Measurements from ENCODE around the gene MRM3.
"Not testable (repeated sequence)": the region's sequence is repeated elsewhere in the genome, so short reads cannot be mapped to it uniquely, and the experiment has no call there.

The MRM3 gene

DNA sequence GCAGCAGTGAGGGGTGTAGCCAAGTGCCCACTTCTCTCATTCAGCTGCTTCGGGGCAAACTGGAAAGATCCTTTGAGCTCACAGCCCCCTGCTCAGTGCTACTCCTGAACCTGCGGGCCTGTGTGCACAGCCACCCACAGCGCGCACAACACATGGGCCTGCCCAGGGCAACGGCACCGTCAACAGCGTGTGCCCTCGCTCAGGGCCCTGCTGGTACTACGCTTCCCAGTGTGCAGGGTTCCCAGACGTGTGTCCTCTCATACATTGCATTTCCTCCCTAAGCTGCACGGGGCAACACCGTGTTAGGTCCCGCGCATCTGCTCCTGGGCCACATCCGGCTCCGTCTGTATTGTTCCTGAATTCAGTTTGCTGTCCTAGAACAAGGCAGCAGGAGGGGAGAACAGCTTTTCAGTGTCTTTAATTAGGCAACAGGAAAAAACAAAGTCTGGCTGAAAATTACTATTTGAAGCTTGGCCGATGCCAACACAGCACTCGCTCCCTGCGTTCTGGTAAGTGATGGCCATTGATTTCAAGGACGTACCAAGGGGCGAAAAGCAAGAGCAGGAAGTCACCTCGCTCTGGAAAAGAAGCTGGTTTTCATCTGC is 15.2 kb downstream of the MRM3 start:
- no peak for DNase-seq

DNA sequence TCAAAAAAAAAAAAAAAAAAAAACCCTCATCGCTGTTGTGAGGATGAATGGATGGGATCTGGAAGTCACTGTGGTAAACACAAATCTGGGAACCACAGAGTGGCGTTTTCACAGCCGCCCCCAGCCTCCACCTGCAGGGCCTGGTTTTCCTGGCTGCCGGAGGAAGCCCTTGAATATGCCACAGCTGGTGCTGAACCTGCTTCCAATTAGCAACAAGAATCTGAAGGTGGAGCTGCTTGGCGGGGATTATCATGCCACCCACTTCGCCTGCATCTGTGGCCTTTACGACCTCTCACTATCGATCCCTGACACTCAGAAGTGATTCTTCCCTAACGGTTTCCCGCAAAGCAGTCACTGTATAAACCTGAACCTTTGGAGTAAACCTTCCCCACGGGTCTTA is 16.1 kb downstream of the MRM3 start:
- no peak for DNase-seq

DNA sequence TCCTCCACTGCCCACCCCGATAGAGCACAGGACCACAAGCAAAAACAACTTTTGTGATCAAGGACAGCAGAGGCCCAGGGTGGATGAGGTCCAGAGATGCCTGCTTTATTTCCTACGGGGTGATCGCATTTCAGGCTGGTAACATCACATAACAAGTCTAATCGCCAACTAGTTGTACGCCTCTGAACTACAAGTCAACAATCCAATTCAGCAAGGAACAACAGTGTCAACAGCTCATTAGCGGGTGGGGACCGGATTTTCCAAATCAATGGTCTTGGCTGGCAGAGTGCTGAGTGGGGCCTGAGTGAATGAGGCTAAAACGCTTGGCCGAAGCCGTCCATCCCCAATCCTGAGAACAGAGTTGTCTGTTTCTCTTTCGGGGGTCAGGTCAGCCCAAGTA is 17.1 kb downstream of the MRM3 start:
- no peak for DNase-seq

GRCh38 chr17:800446-801242 is 18.5 kb downstream of the MRM3 start:
- DNase-seq = no peak

DNA sequence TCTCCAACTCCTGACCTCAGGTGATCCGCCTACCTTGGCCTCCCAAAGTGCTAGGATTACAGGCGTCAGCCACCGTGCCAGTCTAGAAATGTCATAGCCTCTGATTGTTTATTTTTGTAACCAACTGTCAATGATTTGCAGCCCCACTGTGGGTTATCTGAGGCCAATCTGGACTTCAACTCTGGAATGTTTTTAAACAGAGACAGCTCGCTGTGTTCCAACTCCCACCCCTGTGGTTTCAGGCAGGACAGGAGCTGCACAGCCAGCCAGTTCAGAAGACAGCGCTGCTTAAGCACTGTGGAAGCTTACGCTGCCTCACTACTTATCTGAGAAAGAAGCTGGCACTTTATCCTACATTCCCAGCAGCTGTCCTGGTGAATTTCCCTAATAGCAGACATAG is 19.5 kb downstream of the MRM3 start:
- no peak for DNase-seq

DNA sequence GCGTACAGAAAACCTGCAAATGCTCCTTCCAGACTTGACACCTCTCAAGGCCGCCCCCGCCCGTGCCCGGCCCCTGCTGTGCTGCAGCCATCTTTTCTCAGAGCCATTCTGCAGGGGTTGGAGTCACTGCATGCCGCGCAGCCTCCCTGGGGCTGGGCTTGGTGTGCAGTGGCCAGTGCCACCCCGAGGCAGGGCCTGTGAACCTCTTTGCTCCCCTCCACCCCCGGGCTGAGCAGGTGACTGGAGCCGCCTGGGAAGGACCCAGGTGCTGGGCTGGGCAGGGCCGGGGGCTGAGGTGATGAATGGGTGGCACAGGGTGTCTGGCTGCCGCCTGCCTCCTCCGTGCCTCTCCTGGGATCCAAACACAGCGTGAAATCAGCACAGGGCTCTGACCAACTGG is 20.3 kb downstream of the MRM3 start:
- no peak for DNase-seq

- no peak for DNase-seq
Measured at GRCh38 chr17:802901-803881, 21.0 kb downstream of the MRM3 start.

- DNase-seq = no peak
Measured at GRCh38 chr17:804541-805435, 22.6 kb downstream of the MRM3 start.

- DNase-seq = not testable (repeated sequence)
Measured at GRCh38 chr17:805886-806285, 23.7 kb downstream of the MRM3 start.

DNA sequence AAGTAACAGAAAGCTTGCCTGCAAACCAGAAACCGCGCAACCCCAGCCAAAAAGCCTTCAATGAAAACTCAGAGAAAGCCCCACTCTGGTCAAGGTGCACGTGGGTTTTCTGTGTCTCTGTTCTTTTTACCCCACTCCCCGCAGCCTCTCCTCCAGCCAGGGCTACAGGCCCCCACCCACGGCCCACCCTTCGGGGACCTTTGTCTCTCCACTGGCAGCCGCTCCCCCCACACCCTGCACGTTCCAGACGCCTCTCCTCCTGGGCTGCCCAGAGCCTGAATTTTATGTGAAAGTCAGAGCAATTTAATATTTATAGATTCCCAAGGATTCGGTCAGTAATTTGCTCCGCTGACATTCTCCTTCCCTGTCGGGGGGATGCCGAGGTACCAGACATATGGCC is 24.2 kb downstream of the MRM3 start:
- no peak for DNase-seq

GRCh38 chr17:806781-807522 is 24.8 kb downstream of the MRM3 start:
- no peak for DNase-seq

DNA sequence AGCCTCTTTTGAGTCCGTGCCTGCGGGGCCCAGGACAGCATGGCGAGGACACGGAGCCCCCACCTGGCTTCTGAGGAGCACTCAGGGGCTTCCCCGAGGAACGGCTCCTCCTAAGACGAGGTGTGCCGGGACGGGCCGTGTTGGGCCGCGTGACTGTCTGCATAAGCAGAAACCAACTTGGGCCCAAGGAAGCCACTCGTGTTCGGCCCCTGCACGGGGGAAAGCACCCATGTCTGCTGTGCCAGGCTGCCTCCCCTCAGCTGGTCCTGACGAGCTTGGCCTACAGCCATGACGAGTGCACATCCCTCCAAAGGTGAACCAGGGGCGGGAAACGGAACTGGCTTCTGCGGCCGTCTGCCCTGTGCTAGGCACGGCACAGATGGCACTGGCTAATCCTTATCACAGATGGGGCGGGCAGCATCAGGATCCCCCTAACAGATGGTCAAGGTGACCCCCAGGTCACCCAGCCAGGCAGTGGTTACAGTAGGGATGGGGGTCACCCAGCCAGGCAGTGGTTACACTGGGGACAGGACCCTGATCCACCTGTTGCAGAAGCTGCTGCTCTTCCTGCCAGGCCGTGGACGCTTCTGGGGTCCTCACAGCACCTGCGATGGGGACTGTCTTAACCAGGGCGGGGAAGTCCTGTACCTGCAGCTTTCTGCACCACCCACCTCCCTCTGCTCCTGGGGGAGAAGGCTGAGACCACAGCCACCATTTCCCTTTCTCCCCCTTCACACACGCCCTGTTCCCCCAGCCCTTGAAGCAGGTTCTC is 25.6 kb downstream of the MRM3 start:
- no peak for DNase-seq

GRCh38 chr17:811051-811784 is 29.1 kb downstream of the MRM3 start:
- DNase-seq = no peak

- DNase-seq = no peak
Measured at GRCh38 chr17:812638-813204, 30.6 kb downstream of the MRM3 start.

GRCh38 chr17:814371-814770 is 32.2 kb downstream of the MRM3 start:
- DNase-seq = no peak

GRCh38 chr17:819251-819650 is 37.1 kb downstream of the MRM3 start:
- no peak for DNase-seq

GRCh38 chr17:823501-823902 is 41.3 kb downstream of the MRM3 start:
- no peak for DNase-seq

DNA sequence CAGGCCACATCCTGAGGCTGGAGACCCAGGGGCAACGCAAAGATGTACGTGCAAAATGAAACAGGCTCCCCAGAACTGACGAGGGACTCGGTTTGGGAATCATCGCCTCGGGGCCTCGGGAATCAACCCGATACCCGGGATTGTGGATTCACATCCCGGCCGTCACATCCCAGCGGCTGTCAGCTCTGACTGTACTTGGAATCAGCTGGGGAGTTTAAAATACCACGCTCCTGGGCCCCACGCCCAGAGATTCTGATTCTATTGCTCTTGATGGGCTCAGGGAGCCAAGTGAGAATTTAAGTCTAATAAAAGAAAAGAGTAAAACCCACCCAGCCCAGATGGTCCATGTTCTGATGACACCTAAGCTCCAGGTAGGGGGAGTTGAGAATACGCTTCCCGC is 42.2 kb downstream of the MRM3 start:
- DNase-seq = no peak

- no peak for DNase-seq
Measured at GRCh38 chr17:825216-825615, 43.1 kb downstream of the MRM3 start.

- no peak for DNase-seq
Measured at GRCh38 chr17:826778-827177, 44.6 kb downstream of the MRM3 start.

Measured in bone marrow (tissue), 2 donors.